ENCODE measurements around the gene VIT.

DNA sequence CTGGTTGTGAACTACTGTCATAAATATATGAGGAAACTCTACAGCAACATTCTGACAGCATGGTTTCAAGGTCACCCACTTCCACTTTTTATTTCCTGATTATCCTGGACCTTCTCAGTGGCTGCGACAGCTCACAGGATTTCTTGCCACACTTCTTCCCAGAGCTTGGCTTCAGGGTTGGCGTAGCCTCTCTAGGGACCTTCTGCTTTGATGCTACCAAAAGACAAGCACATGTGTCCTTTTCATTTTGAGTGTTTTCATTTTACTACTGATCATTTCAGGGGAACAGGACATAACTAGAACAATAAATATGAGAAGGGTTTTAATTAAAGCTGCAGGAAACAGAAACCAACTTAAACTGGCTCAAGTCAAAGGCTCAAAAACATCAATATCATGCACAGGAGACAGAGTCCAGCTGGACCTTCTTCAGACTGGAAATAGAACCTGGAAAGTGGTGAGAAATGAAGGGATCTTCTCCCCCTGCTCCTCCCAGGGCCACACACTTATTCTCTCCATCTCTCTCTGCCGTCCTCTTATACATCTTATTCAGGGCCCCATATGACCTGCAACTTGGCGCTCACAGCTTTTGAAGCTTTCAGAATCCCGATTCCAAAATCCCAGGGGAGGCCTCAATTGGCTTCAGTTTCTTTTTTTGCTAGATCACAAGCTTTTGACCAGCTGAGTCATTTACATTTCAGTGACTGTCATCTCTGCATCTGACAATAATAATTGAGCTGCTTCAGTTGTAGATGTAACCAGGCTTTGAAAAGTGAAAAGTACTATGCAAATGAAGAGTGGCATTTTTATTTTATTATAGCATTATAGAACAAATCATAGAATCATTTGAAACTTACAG, 9.7 kb downstream of the VIT start:
- TF ChIP-seq, protein P1, sequence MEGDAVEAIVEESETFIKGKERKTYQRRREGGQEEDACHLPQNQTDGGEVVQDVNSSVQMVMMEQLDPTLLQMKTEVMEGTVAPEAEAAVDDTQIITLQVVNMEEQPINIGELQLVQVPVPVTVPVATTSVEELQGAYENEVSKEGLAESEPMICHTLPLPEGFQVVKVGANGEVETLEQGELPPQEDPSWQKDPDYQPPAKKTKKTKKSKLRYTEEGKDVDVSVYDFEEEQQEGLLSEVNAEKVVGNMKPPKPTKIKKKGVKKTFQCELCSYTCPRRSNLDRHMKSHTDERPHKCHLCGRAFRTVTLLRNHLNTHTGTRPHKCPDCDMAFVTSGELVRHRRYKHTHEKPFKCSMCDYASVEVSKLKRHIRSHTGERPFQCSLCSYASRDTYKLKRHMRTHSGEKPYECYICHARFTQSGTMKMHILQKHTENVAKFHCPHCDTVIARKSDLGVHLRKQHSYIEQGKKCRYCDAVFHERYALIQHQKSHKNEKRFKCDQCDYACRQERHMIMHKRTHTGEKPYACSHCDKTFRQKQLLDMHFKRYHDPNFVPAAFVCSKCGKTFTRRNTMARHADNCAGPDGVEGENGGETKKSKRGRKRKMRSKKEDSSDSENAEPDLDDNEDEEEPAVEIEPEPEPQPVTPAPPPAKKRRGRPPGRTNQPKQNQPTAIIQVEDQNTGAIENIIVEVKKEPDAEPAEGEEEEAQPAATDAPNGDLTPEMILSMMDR (IDR thresholded peaks at IDR 0.05; ENCODE audit: insufficient read depth, low read length): no peak
- TF ChIP-seq POLR2AphosphoS5 (IDR thresholded peaks at IDR 0.05; ENCODE audit: low read depth): no peak
- TF ChIP-seq REST (IDR thresholded peaks at IDR 0.05; ENCODE audit: insufficient replicate concordance, low read depth): no peak
- TF ChIP-seq SPI1 (IDR thresholded peaks at IDR 0.05; ENCODE audit: borderline replicate concordance, low read depth): peak; percentile 86

Measured in HL-60 (cell line).